NCI-H2081 treated with DMSO at 0.1 percent for 48 hours (cell line): ENCODE measurements around the gene MTA2.
"Not testable (repeated sequence)": the region's sequence is repeated elsewhere in the genome, so short reads cannot be mapped to it uniquely, and the experiment has no call there.

Experiments used
- DNase-seq: peaks from one replicate; lab custom pipeline; 2025; lab: John Stamatoyannopoulos, UW

MTA2 gene

DNA sequence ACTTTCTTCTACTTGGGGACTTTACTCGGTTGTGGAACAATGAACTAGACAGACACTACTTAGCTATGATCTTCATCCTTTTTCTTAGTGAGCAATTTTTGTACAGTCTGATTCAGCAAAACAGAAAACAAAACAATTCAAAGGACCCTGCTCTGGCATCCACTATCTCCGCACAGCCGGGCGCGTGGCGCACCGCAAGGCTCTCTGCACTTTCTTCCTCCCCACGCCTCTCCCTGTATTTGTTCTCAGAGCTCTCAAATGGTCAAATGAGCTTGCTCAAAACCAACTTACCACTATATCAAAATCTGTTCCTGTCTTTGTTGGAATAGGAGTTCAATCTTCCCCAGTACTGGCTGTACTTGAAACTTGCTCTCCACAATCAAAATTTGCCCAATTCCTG lies 35.4 kb downstream of the MTA2 start:
- DNase-seq, result no peak

GRCh38 chr11:62565100-62565802 lies 36.4 kb downstream of the MTA2 start:
- DNase-seq, result no peak

GRCh38 chr11:62561677-62562230 lies 39.9 kb downstream of the MTA2 start:
- not testable (repeated sequence) for DNase-seq

GRCh38 chr11:62560566-62561103 lies 41.0 kb downstream of the MTA2 start:
- no peak for DNase-seq

DNA sequence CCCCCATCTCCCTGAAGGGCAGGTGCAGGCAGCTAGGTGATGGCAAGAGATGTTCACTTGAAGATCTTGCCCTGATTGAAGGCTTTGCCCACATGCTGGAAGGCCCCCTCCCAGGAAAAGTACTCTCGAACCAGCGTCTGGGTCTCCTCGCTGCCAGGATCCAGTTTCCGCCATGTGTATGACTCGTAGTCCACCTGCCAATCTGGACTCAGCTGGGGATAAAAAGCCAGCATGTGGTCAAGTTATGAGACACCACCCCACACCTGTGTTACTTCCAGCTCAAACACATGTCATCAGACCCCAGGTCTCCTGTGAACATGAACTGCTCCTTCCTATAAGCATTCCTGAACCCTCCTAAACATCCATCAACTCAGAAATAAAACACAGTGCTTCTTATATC lies 42.0 kb downstream of the MTA2 start:
- not testable (repeated sequence) for DNase-seq

DNA sequence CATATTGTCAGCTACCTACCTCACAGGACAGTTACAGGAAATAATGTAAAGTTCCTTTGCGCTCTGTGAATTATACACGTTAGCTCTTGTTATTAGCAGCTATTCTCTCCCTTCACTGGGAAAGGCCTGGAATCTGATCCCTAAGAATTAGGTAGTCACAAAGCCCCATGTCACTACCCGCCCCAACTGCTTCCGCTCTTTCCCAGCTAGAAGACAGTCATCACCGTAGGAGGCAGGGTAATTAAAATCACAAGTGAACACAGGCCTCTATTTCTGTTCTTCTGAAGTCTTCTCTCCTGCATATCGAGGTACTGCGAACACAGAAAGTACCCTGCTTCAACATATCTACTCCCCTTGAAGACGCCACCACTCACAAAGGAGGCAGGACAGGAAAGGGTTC lies 42.5 kb downstream of the MTA2 start:
- no peak for DNase-seq

GRCh38 chr11:62558669-62559068 lies 43.0 kb downstream of the MTA2 start:
- DNase-seq, result no peak

DNA sequence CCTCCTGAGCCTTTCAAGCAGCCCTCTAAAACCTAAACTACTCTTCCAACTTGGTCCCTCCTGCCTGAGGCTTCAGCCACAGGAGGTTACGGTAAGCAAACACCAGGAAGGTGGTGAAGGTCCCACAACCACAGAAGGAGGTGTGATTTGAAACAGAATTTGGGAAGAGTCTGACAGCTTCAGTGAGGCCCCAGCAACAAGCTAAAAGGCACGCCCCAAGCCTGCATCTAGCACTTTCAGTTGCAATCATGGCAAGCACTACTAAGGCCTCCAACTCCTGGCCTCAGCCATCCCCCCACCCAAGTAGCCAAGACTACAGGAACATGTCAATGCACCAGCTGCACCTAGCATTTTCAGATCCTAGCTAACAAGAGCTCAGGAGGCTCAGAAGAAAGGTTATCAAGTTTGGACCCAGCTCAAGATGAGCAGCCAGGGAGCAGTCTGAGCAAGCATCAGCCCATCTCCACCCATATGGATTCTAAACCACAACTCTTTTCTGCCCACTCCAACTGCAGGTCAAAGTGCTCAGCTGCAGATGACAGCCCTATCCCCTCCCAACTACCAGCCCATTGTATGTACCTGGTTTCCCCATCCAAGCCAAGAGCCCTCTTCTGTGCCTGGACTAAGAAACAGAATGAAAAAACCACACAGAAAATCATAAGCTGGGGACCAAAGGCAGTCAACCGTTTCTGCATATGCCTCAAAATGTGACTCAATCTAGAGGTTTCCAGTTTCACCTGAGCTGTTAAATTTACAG lies 44.6 kb downstream of the MTA2 start:
- DNase-seq, result no peak

GRCh38 chr11:62556108-62556874 lies 45.4 kb downstream of the MTA2 start:
- DNase-seq, result no peak

DNA sequence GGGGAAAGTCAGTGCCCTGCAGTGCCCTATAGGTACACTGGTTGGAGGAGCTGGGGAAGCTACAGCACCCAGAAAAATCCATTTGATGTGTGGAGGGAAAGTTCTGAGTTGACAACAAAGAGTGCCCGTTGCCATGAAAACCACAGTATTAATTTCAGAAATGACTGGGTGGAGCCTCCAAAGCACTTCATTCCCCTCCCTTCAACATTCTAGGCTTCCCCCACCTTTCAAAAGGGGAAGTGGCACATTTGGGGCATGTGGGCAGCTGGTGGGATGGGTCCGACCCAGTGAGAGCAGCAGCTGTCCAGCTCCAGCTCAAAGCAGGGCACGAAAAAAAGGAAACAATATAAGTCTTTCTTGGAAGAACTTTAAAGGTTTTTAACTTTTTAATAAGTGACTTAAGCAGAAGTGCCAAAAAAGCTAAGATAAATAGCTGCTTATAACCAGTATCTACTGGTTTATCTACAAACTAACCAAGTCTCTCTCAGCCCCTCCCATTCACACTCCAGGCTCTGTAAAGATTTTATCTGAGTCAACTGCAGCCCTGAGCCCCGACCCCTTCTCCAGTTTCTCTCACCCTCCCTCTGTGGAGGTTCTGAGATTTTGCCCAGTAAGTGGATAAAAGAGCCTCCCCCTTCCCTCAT lies 46.1 kb downstream of the MTA2 start:
- DNase-seq, result no peak

DNA sequence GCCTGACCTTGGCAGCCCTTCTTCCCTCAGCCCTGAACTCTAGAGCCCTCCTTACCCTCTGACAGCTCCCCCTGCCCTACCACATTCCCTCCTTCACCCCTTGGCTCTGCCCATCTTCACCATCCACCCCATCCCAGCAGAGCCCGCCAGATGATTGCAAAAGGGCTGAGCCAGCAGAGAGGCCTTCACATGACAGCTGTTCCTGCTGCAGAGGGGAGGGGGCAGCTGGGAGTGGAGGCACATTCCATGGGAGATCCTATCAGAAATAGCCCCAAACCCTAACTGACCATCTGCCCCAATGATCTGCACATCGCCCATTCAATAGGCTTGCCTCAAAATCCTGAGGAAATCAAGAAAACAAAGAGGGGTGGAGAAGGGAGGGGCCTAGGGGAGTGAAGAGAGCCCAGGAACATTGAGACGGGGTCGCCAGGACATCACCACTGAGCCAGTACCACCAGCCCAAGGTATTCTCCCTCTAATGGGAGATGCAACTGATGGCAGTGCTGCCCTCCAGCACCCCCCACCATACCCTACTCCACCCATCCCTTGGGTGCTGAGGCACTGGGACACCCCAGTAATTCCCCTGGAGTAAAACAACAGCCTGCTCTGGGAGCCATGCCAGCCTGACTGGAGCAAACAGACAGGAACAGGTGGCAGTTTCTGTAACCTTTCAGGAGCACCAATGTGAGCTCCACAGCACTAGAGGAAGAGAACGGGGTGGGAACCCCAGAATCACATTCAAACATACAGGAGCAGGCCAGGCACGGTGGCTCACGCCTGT lies 47.1 kb downstream of the MTA2 start:
- DNase-seq, result no peak

DNA sequence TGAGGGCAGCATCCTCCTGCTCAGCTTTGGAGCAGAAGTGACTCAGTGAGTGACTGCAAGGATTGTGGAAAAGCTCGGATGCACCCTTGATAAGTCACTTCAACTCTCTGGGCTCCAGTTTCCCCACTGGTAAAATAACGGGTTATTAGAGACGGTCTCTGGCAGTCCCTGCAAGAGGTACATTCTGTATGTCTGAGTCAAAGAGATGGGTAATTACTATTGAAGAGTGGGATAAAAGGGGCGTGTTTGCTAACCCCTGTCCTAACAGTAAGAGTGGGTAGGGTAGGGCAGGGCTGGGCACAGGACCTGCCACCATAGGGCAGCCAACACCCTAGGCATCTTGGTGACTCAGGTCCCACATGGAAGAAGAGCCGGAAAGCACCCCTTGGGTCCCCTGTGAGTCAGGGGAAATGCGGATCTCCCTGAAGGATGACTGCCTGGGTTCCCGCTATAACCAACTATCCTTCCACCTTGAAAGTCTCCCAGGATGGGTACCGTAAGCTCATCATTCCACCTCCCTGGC lies 47.8 kb downstream of the MTA2 start:
- no peak for DNase-seq

DNA sequence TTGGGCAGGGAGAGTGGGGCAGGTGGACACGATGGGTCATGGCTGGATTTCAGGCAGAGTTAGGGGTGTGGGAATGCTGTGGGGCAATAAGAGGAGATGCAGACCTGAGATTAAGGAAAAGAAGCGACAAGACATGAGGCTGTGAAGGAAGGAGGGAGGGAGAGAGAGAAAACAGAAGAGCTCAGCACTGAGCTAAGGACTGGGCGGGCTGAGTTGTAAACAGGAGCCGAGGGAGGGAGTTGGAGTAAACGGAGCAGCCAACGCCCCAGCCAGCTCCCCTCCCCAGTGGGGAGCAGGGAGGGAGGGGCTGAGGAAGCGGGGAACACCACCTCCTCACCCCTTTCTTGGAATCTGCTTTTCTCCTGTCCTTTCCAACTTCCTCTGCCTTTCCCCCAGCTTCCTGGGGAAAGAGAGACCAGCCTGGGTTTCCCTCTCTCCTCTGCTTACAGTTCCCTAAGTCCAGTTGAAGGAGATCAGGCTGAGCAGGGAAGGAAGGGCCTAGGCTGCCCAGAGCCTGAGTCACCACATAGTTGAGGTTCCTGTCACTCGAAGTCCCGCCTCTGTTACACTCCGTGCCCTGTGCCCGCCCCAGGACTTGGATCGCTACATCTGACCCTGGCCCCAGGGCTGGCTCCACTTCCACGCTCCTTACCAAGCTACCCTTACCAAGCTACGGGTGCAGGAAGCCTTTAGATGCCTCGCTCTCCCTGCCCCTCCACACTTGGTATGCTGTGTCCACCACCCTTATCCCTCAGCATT lies 48.4 kb downstream of the MTA2 start:
- no peak for DNase-seq

DNA sequence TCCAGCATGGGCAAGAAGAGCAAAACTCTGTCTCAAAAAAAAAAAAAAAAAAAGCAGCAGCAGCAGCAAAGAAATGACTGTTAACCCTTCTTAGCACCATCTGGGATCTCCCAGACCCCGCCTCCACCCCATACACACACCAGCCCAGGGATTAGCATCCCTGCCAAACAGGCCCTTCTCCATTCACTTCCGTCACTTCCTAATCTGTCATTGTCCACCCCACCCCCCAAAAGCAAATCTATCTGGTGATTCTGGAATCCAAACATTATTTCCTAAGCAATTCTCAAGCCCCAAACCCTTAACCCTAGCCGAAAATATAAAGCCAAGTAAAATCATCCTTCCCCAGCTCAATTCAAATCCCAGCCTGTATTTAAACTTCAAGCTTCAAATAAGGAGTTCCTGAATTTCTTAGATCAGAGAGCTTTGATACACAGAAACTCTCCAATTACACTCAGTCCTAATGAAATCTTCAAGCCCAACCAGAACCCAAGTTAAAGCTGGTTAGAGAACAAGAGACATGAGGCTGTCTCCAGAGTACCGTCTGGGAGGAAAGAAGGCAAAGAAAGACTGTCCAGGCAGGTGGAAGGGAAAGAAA lies 49.1 kb downstream of the MTA2 start:
- DNase-seq, result no peak

GRCh38 chr11:62550478-62550877 lies 51.2 kb downstream of the MTA2 start:
- not testable (repeated sequence) for DNase-seq

GRCh38 chr11:62548545-62549335 lies 52.9 kb downstream of the MTA2 start:
- no peak for DNase-seq

DNA sequence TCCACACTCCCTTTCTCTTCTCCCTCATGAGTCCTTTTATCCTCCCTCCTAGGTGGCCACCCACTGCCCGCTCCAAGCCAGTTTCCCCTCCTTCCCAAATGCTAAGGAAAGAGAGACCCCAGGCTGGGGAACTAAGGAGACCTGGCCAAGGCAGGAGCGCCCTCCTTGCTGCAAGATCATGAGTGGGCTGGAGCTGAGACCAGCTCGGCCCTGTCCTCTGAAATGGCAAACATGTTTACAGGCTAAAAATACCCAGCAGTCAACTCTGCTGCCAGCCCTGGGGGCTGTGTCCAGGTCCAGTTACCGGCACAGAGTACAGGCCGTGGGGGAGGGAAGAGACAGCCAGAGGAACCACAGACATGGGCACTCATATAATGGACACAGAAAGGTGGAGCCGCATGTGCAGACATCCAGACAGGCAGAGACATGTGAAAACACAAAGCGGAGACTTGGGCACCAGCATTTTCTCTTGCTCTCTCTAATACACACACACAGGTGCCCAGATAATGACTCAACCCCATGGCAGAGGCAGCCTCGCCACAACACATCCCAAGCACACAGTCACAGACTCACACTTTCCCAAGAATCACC lies 53.9 kb downstream of the MTA2 start:
- DNase-seq, result no peak

DNA sequence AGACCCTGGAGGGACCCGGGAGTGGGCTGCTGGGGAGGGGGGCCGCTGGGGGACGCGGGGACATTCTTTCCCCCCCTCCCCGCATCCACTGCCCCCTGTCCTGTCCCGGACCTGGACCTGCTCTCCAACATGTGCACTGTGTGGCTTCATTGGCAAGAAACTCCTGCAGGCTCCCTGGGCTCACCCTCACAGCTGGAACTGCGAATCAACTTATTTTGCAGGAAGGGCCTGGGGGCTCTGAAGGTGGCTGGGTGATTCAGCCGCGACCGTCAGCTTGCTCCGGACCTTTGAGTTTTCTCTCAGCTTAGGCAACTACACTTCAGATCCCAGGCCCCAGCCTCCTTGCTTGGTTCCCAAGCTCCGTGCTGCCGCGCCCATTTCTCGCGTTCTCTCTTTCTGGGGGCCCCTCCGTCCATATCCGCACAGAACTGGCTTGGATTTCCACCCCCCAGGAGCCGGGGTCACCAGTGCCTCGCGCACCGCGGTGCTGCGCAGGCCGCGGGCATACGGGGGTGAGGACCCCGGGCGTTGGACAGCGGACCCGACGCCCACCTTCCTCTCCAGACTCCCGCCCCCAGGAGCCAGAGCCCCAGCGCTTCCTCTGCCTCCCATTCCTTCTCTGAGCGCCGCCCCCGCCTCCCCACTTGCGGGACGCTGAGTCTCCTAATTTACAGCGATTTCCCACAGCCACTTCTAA lies 54.6 kb downstream of the MTA2 start:
- no peak for DNase-seq
